ENCODE results near the gene RXRA.
A peak's percentile ranks its signal among the peaks of the same experiment; 100 is the strongest.

RXRA gene

DNA sequence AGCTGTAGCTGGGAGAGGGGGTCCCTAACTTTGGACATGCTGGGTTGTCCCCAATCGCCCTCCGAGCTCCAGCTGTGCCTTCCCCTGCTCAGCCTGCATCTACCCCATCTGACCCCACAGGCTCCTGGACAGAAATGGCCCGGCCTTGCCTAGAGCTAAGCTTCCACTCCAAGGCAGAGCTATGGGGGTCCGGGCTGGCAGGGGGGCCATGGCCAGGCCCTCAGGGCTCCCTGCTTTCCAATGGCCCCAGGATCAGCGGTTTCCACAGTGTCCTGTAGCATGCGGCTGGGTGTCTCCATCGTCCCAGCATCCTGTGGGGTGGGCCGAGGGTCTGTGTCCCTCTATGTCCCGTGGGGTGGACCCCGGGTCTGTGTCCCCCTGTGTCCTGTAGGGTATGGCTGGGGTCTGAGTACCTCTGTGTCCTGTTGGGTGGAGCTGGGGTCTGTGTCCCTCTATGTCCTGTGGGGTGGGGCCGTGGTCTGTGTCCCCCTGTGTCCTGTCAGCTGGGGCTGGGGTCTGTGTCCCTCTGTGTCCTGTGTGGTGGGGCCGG is 130.6 kb downstream of the RXRA start:
- DNase-seq: no peak

DNA sequence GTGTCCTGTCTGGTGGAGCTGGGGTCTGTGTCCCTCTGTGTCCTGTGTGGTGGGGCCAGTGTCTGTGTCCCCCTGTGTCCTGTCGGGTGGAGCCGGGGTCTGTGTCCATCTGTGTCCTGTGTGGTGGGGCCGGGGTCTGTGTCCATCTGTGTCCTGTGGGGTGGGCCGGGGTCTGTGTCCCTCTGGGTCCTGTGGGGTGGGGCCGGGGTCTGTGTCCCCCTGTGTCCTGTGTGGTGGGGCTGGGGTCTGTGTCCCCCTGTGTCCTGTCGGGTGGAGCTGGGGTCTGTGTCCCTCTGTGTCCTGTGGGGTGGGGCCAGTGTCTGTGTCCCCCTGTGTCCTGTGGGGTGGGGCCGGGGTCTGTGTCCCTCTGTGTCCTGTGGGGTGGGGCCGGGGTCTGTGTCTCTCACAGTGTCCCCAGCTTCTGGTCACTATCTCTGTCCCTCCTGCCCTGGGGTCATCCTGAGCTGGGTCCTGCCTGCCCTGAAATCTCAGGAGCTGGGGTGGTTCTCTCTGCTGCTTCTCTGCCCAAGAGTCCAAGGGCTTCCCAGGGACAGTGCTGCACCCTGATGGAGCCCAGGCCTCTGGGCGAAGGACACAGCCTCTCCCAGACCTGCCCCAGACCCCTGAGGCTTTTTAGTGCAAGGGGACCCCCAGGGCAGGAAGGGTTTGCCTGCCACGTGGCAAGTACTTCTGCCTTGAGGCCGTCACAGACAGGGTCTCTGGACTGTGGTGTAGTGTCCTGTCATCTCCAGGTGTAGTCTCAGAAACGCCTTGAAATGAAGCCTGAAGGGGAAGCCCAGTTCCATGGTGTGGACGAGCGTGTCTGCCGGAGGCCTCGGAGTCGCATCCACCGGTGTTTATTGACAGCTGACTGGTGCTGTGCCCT is 131.3 kb downstream of the RXRA start:
- DNase-seq: no peak

DNA sequence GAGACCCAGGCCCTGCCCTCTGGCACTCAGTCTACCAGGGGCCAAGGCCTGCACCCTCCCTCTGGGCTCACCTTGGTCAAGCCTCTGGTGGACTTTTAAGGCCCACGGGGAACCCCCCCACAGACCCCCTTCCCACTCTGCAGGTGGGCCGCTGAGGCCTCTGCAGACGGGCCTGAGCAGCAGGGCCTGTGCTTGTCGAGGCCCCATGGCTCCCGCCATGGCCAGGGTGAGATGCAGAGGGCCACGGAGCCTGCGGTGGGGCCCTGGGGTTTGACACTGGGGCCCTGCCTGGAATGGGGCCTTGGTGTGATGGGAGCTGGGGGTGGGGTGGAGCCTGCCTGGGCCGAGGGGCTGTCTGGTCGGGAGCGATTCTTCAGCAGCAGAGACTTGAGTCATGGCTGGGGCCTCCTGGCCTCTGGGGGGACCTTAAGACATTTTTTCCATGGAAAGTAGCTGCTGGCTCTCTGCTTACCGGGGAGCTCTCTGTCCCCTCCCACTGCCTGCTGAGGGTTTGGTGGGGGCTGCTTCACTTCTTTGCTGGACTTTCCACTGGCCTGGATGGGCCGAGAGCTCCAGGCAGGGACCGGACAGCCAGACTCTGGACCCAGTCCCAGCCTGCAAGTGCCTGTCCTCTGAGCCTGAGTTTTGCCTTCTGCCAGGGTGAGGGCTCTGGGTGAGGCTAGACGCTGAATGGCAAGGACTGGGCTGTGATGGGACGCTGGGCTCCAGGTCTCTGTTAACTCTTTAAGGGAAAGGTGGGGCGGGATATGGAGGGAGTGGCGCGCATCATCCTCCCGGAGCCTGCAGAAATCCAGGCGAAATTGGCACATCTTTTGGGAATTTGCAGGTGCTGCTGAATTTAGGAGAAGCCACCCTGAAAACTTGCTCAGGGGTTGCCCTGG is 132.2 kb downstream of the RXRA start:
- no peak for DNase-seq

DNA sequence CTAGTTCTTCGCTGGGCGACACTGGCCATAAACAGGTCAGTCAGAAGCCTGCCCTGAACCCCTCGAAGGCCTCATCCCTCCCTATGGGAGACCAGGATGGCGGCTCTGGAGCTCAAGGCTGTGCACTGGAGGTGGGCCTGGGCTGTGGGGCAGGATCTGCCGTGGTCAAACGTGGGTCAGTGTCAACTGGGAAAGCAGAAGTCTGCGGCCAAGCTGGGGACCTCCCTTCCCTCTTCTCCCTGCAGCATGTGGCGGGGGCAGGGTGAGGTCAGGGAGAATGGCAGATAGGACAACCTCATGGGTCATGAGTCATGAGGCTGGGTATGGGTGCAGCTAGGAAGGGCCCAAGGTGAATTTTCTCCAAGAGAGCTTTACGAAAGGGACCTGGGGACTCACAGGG is 132.9 kb downstream of the RXRA start:
- DNase-seq: no peak

DNA sequence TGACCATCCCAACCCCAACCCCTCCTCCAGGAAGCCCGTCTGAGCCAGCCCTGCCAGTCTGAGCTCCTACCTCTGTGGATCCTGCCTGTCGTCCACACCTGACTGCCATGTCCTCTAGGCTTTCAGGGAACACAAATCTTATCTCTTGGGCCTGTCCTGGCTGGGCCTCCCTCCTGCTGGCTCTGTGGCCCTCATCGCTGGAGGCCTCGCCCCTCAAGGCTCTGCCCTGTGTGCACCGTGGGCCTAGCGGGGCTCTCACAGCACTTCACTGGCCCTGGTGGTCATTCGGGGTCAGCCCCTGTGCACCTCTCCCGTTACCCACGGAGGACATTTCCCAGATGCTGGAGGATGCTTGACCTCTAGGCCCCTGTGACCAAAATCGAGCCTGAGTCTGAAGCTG is 133.3 kb downstream of the RXRA start:
- DNase-seq: no peak

DNA sequence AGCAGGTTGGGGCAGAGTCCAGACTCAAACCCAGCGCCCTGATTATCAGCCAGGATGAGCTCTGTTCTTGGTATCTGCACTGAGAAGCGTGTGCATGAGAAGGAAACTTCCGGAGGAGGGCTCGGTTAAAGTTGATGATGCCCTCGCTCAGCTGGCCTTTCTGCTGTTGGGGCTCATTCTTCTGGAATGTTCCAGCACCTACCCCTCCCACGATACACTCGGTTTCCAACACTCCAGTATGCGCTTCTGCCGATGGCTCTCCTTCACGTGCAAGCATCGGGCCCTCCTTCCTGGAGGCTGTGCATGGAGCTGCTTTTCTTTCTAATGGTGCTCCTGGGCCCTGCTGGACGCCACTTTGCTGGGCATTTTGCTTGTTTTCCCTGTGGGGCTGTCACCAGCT is 134.0 kb downstream of the RXRA start:
- DNase-seq: no peak

DNA sequence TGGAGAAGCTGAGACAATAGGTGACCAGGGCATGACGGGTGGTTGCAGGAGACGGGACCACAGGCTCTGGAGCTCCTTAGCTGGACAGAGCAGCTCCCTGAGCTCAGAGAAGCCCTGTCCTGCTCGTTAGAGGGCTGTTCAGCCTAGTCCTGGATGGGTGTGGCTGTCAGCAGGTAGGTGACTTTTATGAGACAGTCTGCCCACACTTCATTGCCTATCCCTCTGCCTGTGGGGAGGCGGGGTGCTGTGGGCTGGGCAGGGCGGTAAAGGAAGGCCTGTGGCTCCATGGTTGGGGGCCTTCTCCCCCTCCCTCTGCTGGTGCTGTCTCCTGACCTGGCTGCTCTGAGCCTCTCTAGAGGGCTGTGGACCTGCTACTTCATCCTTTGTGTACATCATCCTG is 134.6 kb downstream of the RXRA start:
- DNase-seq: no peak

DNA sequence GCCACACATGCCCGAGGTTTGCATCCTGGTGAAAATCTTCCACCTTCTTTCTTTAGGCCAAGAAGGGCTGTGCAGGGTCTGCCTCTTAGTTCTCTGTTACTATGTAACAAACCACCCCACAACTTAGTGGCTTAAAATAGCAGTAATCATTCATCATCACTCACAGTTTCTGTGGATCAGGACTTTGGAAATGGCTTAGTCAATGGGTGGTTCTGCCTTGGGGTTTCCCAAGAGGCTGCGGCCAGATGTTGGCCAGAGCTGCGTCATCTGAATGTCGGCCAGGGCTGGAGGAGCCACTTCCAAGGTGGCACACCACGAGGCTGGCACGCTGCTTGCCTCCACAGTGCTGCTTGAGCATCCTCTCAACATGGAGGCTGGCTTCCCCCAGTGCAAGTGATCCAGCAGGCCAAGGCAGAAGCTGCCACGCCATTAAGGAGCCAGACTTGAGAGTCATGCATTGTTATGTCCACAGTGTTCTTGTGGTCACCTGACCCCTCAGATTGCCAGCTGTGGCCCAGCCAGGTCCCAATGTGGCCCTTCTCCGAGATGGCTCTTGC is 135.2 kb downstream of the RXRA start:
- no peak for DNase-seq

DNA sequence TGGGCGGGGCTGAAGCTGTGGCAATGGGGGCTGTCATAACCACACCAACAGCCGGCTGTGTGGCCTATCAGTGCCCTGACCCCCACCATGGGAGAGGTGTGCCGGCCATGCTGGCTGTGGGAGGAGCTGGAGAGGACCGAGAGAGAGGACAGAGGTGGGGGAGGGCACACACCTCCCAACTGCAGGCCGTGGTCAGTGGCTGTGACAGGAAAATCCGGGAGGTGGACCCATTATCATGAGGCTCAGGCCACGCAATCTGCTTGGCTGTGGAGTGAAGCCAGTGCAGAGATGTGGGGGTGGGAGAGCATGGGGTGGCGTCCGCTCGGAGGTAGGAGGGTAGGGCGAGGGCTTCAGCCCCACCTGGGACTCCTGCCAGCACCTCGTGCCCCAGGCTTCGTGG is 136.1 kb downstream of the RXRA start:
- DNase-seq: no peak

DNA sequence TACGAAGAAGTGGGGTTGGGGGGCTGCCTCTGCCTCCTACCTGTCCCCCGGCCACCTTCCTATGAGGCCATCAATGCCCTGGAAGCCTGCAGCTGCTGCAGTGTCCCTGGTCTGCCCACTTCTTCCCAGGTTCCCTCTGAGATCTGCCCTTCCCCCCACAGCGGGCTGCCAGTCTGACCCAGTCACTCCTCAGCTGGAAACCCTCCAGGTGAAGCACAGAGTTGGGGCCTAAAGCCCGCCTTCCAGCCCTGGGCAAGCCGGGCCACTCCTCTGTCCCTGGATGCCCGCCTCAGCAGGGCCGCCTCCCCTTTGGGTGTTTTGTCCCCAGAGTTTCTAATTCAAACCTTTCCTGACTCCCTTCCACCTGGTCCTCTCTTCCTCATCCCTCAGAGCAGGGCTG is 137.0 kb downstream of the RXRA start:
- DNase-seq: no peak

DNA sequence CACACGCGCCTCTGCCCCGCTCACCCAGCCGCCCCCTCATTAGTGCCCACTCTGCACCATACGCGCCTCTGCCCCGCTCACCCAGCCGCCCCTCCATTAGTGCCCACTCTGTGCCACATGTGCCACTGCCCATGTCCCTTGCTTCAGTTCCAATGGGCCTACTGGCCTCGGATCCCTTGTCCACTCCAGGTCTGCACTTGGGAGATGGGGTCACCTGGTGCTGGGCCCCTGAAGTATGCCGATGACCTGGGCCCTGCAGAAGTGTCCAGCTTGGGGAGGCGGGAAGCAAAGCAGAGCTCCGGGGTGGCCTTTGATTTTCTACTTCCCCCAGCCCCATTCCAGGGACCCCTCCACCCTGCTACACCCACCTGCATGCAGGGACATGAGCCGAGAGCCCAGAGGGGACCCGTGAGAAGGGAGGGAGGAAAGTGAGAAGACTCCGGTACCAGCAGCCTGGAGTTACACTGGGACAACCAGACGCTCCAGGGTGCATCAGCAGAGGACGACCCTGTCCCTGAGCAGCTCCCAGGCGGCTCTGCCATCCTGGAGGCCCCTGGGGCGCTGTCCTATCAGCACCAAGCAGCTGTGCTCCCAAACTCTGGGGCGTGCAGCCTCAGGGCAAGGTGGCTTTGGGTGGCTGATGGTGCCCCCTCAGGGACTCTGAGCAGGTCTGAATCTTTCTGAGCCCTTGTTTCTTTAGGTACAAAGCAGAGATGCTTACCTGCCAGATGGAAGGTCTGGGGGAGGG is 140.8 kb downstream of the RXRA start:
- no peak for DNase-seq

DNA sequence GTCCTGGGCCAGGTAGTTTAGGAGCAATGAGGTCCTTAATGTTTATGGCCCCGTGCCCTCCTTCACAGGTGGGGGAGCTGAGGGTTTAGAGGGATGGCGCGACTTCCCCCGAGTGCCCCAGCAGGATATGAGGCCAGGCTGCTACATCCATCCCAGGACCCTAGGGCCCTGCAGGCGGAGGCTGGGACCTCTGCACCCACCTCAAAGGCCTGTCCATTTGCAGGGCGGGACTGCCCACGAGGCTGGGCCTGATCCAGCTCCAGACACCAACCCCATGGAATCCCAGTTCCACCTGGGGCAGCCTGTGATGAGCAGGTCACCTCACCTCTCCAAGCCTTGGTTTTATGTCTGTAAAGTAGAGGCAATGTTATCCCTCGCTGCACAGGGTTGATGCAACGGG is 142.1 kb downstream of the RXRA start:
- no peak for DNase-seq

DNA sequence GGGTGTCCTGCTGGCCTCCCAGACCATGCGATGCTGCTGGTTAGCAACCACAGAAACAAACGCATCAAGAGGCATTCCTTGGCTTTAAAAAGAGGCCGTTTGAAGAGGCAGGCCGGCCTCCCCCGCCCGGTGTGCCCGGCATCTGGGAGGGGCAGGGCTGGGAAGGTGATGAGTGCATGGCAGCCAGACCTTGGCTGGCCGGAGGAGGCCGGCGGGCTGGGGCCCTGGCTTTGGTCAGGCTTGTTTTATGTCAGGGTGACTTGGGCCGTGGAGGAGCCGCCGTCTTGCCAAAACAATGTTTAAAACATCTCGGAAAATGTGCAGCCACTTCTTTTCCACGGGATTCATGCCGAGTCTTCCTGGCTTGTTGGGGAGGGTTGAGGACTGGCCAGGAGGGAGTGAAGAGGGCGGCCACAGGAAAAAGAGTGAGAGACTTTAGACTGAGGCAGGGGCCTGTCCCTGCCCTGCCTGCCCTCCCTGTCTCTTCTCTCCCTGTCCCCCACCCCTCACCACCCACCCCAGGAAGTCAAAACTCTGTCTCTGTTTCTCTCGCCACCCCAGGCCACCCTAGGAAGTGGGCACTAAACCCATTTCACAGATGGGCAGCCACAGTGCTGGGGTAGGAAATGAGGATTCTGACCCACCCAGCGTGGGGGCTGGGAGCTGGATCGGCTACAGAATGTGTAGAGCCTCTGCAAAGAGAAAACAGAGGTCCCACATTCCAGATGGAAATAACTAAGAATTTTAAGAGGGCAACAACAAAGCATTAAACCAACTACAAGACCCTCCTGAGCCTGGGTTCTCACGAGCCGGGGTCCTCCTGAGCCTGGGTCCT is 143.0 kb downstream of the RXRA start:
- no peak for DNase-seq

DNA sequence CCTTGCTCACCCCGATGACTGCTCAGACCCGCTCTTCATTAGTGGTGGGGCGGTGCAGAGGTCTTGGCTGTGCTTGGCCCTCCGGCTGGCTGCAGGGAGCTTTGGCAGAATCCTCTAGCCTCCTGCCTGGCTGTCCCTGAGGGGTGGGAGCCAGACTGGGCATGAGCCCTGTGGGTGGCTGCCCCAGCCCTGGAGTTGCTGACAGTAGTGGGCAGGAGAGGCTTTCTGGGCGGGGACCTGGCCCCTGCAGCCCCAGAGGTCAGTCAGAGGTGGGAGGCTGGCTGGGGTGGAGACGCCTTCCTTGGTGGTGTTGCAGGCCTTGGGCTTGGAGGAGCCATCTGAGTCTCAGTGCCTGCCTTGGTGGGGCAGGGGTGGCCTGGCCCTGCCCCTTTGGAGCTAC is 146.0 kb downstream of the RXRA start:
- DNase-seq: no peak

DNA sequence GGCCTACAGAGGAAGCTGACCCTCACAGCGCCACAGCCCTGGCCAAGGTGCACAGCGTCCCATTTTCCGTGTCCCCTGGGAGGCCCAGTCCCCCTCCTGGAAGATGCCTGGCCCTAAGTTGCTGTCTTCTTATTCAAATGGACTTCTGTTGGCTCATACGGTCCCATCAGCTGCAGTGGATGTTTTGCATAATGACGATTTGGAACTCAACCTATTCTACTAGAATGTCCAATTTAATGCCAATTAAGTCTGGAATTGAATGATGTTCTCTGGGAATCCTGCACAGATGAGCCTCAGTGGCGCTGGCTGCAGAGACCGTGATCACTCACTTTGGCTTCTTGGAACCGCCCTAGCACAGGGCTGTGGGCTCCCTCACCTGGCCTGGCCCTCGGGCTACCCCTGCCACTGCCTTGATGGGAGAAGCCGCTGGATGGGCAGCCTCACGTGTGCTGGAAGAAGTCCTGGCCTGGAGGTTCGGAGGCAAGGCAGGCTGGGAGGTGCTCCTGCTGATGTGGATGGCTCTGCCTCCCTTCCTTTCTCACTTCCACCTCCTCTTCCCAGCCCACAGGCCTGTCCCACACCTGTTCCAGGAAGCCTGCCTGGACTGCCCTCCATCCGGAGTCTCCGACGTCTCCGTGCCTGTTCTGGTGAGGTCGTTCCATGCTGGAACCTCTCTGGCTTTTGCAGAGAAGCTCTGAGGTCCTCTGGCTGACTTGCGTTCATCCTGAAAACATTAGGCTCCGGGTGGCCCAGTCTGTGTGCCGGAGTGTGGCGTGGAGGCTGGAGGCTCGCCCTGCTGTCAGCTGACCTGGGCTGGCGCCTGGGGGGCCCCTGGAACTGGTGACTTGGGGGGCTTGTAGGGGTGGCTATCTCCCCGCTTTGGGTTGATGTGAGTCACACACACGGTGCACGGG is 147.1 kb downstream of the RXRA start:
- no peak for DNase-seq

DNA sequence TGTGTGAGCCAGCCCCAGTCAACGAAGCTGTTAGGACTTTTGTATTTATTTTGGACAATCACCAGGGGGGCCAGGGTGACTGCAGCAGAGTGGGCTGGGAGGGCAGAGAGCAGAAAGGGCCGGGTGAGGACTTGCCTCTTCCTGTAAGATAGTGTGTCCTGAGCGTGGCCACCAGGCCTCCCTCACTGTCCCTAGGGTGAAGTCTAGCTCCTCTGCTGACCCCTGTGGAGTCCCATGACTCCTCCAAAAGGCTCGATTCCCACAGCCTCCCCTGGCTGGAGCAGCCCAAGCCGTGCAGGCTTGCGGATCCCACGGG is 147.8 kb downstream of the RXRA start:
- DNase-seq: no peak

DNA sequence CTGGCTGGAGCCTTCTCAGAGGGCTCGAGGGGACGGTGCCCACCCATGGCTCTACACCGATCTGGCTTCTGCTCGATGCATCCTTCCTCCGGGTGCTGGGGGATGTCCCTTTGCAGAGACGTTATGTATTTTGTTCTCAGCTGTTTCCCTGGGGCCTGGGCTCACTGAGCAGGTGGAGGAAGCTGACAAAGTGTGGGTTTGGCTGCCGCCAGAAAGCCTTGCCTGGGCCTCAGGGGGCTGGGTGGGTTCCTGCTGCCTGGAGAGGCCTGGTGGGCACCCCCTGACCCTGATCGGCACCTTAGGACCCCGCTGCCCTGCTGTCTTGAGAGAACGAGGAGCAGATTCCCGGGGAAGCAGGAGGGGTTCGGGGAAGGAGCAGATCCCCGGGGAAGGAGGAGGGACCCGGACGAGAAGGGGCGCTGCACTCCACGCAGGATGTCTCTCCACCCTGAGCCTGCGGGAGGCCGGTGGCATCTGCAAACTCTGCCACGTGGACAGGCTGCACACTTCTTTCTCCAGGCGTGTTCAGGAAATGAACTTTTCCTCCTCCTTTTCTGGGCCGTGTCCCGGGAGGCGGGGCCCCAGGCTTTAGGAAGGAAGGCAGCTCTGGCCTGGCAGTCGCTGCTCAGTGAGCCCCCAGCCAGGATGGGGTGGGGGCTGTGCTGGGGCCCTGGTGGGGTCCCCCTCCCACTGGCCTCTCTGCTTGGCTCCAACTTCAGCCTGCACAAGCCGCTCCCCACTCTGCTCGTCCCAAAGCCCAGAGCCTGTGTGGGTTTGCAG is 148.9 kb downstream of the RXRA start:
- DNase-seq: peak; percentile 39 to 44

DNA sequence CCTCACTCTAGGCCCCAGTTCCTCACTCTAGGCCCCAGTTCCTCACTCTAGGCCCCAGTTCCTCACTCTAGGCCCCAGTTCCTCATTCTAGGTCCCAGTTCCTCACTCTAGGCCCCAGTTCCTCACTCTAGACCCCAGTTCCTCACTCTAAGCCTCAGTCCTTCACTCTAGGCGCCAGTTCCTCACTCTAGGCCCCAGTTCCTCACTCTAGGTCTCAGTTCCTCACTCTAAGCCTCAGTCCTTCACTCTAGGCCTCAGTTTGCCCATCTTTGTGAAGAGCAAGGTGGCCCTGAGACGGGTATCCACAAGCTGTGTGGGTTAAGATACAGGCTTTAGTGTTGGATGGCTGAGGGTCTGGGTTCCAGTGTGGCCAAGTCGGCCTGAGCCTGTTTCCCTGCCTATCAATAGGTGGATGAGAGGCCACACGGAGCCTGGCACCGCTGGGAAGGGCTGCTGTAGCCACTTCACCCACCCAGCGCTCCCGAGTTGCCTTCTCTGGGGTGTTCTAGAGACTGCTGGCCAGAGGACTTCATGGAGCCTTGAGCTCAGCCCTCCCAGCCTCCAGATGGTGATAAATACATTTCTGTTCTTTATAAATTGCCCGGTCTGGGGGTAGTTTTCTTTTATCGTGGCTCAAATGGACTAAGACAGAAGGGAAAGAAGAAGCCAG is 150.2 kb downstream of the RXRA start:
- DNase-seq: no peak

DNA sequence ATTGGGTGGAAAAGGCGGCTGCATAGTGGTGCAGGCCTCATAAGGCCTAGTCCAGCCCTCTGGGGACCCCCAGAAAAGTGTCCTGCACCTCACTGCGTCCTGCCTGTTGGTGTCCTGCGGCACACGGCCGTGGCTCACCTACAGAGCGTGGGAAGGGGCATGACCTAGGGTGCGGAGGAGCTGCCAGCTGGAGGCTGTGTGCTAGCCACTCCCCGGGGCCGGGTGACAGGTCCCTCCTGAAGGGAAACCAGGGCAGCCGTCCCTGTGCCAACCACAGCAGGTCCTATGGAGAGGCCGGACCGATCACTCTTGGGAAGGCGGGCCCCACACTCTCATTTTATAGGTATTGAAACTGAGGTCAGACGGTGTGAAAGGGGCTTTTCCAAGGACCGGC is 150.7 kb downstream of the RXRA start:
- DNase-seq: no peak
